Panc1 (cell line): ENCODE measurements around the gene INPP5B. TPM values are rescaled to one million over a fixed set of nuclear protein-coding genes. Genes with fewer than 3 reads are reported as not detected.

Source experiments
- ATAC-seq: fragments of 200-7000 bp; cut with Tn5 transposase; 2 replicates; pipeline ENCODE4 v1.9.1; 2020; ENCODE audit warnings: mild to moderate bottlenecking, moderate library complexity
- BruUV-seq: library from RNA; stranded (reverse); fragments of 400-500 nt; replicated peaks from 2 replicates; lab custom pipeline; 2021; lab: Mats Ljungman, UMichigan
- CTCF ChIA-PET: fragments of 300-600 bp; sonication (Branson Sonifier 250); formaldehyde crosslinking; loops from one replicate; lab custom pipeline; 2022; ENCODE audit warnings: antibody characterized with exemption; lab: Charles Lee
- POLR2A ChIA-PET: fragments of 300-600 bp; sonication (Branson Sonifier 250); formaldehyde crosslinking; loops from one replicate; lab custom pipeline; 2022; ENCODE audit warnings: antibody characterized with exemption; lab: Charles Lee
- DNase-seq: peaks from one replicate; pipeline ENCODE4 v3.0.0-alpha.2; 2010; ENCODE audit warnings: low read depth, low spot score
- H3K27ac ChIP-seq: 2 replicates; pipeline ENCODE4 v1.5.1; 2011; ENCODE audit warnings: mild to moderate bottlenecking, low read length, inconsistent platforms
- H3K27me3 ChIP-seq: fragments of 200-500 bp; sonication (Bioruptor generic); 2 replicates; pipeline ENCODE4 v1.6.0; 2014; ENCODE audit warnings: low read length, inconsistent platforms; ENCODE audit not compliant: control insufficient read depth, insufficient read depth
- H3K36me3 ChIP-seq: fragments of 200-500 bp; sonication (Bioruptor generic); 2 replicates; pipeline ENCODE4 v1.5.1; 2014; ENCODE audit warnings: inconsistent platforms, mild to moderate bottlenecking, low read length, moderate library complexity; ENCODE audit not compliant: control insufficient read depth, insufficient read depth
- H3K4me1 ChIP-seq: 2 replicates; pipeline ENCODE4 v1.5.1; 2011; ENCODE audit warnings: inconsistent platforms, mild to moderate bottlenecking, low read length, moderate library complexity; ENCODE audit not compliant: control insufficient read depth, insufficient read depth
- H3K4me3 ChIP-seq, 2 experiments: 2 replicates each; pipeline ENCODE4 v1.5.1; 2011 to 2012; ENCODE audit warnings: low read depth in 2 of 2, low read length in 2 of 2, mild to moderate bottlenecking in 2 of 2, inconsistent platforms in 1 of 2, moderate library complexity in 1 of 2
- H3K9me3 ChIP-seq: fragments of 200-500 bp; sonication (Bioruptor generic); 2 replicates; pipeline ENCODE4 v1.5.1; 2014; ENCODE audit warnings: low read depth, mild to moderate bottlenecking, inconsistent platforms, low read length, moderate library complexity; ENCODE audit not compliant: control insufficient read depth, insufficient read depth
- POLR2AphosphoS5 ChIP-seq: IDR thresholded peaks from 2 replicates; pipeline ENCODE4 v1.6.1; 2012; ENCODE audit warnings: mild to moderate bottlenecking, low read depth, low read length, moderate library complexity
- SIN3A ChIP-seq: IDR thresholded peaks from 2 replicates; pipeline ENCODE4 v1.6.1; 2012; ENCODE audit warnings: low read depth, mild to moderate bottlenecking, low read length, moderate library complexity, borderline replicate concordance; ENCODE audit not compliant: insufficient read depth
- TCF7L2 ChIP-seq: IDR thresholded peaks from 2 replicates; pipeline ENCODE4 v1.6.1; 2011; ENCODE audit warnings: mild to moderate bottlenecking, low read depth, low read length, inconsistent platforms
- in situ Hi-C: cut with HindIII; loops from 2 replicates; pipeline ENCODE4 v1.10.0; 2016; ENCODE audit warnings: low sequenced_read_pairs, low pct_unique_long_range_greater_than_20kb
- intact Hi-C: fragments of 100-400 bp; cut with micrococcal nuclease; formaldehyde crosslinking; loops from one replicate; pipeline ENCODE4 v1.10.0; 2022; ENCODE audit not compliant: unreplicated experiment
- total RNA-seq: library from RNA; stranded (reverse); gene quantifications from one replicate; pipeline ENCODE4 v1.2.1, GENCODE V29; 2021; ENCODE audit not compliant: unreplicated experiment
- TF ChIP-seq, protein P1 (sequence below), 2 experiments: IDR thresholded peaks; 2 replicates each; pipeline ENCODE4 v1.6.1; 2011 to 2012; ENCODE audit warnings: low read depth in 2 of 2, control low read depth in 1 of 2, low read length in 1 of 2, mild to moderate bottlenecking in 1 of 2, moderate library complexity in 1 of 2; ENCODE audit not compliant: insufficient read depth in 1 of 2
- TF ChIP-seq, protein P2 (sequence below): fragments of 450-650 bp; IDR thresholded peaks from 2 replicates; pipeline ENCODE4 v1.5.1; 2017; ENCODE audit warnings: mild to moderate bottlenecking

The INPP5B gene
- total RNA-seq, 1 experiment from 2014 or later = 17.7 TPM

DNA sequence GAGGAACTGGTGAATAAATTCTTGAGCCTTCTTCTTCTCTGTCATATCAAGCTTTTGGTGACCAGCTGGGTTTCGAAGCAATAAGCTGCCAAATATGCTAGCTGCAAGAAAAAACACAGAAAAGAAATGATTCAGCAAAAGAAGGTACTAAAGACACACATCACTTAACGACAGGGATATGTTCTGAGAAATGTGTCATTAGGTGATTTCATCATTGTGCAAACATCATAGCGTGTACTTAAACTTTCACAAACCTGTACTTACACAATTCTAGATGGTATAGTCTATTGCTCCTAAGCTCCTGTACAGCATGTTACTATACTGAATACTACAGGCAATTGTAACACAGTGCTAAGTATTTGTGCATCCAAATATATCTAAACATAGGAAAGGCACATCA, 84.5 kb downstream of the INPP5B start:
- no TSS peak for BruUV-seq
- H3K9me3 ChIP-seq = no peaks in the 10 kb centered on the region
- ChIA-PET CTCF (no interaction called here), POLR2A (no interaction called here)
- no peaks in the 10 kb centered on the region; the same call in 1 of the 2 replicates for H3K36me3 ChIP-seq
- TF ChIP-seq, protein P1, sequence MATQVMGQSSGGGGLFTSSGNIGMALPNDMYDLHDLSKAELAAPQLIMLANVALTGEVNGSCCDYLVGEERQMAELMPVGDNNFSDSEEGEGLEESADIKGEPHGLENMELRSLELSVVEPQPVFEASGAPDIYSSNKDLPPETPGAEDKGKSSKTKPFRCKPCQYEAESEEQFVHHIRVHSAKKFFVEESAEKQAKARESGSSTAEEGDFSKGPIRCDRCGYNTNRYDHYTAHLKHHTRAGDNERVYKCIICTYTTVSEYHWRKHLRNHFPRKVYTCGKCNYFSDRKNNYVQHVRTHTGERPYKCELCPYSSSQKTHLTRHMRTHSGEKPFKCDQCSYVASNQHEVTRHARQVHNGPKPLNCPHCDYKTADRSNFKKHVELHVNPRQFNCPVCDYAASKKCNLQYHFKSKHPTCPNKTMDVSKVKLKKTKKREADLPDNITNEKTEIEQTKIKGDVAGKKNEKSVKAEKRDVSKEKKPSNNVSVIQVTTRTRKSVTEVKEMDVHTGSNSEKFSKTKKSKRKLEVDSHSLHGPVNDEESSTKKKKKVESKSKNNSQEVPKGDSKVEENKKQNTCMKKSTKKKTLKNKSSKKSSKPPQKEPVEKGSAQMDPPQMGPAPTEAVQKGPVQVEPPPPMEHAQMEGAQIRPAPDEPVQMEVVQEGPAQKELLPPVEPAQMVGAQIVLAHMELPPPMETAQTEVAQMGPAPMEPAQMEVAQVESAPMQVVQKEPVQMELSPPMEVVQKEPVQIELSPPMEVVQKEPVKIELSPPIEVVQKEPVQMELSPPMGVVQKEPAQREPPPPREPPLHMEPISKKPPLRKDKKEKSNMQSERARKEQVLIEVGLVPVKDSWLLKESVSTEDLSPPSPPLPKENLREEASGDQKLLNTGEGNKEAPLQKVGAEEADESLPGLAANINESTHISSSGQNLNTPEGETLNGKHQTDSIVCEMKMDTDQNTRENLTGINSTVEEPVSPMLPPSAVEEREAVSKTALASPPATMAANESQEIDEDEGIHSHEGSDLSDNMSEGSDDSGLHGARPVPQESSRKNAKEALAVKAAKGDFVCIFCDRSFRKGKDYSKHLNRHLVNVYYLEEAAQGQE (IDR thresholded peaks at IDR 0.05; ENCODE audit: insufficient read depth in 1 of 2, low read depth in 2 of 2, low read length in 1 of 2) = no peak
- TF ChIP-seq POLR2AphosphoS5 (no peak), TCF7L2 (no peak), SIN3A (no peak)
- TF ChIP-seq, protein P2, sequence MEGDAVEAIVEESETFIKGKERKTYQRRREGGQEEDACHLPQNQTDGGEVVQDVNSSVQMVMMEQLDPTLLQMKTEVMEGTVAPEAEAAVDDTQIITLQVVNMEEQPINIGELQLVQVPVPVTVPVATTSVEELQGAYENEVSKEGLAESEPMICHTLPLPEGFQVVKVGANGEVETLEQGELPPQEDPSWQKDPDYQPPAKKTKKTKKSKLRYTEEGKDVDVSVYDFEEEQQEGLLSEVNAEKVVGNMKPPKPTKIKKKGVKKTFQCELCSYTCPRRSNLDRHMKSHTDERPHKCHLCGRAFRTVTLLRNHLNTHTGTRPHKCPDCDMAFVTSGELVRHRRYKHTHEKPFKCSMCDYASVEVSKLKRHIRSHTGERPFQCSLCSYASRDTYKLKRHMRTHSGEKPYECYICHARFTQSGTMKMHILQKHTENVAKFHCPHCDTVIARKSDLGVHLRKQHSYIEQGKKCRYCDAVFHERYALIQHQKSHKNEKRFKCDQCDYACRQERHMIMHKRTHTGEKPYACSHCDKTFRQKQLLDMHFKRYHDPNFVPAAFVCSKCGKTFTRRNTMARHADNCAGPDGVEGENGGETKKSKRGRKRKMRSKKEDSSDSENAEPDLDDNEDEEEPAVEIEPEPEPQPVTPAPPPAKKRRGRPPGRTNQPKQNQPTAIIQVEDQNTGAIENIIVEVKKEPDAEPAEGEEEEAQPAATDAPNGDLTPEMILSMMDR = no peak
- ATAC-seq (no peak), DNase-seq (peak; percentile 78)
- no peak overlapping the region for H3K4me3 ChIP-seq
- intact Hi-C loops = no loop called here
- no peaks in the 10 kb centered on the region for H3K27me3 ChIP-seq
- peaks cover 12% of the 10 kb centered on the region for H3K4me1 ChIP-seq
- no peak overlapping the region for H3K27ac ChIP-seq
- in situ Hi-C loops = no loop called here

DNA sequence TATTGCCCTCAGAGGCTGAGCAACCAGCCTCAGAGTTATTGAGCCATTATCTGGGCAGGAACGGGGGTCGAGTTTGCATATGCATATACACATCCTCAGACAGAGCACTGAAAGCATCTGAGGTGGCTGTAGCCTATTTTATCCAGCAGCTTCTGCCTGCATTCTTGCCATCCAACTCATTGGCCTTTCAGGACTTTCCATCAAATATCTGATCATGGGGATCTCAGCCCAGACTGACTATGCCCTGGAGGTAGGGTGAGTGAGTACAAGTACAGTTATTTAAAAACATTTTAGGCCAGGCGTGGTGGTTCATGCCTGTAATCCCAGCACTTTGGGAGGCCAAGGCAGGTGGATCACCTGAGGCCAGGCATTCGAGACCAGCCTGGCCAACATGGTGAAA, 85.7 kb downstream of the INPP5B start:
- H3K9me3 ChIP-seq = no peaks in the 10 kb centered on the region
- H3K4me1 ChIP-seq = peaks cover 17% of the 10 kb centered on the region
- in situ Hi-C loops (no loop called here), intact Hi-C loops (no loop called here)
- TF ChIP-seq TCF7L2 = no peak
- TF ChIP-seq POLR2AphosphoS5 = no peak
- TF ChIP-seq, protein P2 = no peak
- TF ChIP-seq SIN3A = no peak
- TF ChIP-seq, protein P1 (IDR thresholded peaks at IDR 0.05; ENCODE audit: insufficient read depth in 1 of 2, low read depth in 2 of 2, low read length in 1 of 2) = no peak
- H3K27ac ChIP-seq = no peak overlapping the region
- CTCF ChIA-PET = no interaction called here
- H3K36me3 ChIP-seq = peaks cover 5% of the 10 kb centered on the region
- POLR2A ChIA-PET = no interaction called here
- DNase-seq (no peak), ATAC-seq (no peak)
- no peaks in the 10 kb centered on the region for H3K27me3 ChIP-seq
- no peak overlapping the region for H3K4me3 ChIP-seq
- no TSS peak for BruUV-seq
